H9 (cell line): Measurements from ENCODE around the gene IL1A. TPM values are rescaled to one million over a fixed set of nuclear protein-coding genes. Genes with fewer than 3 reads are reported as not detected.

ENCODE experiments used
- DNase-seq: peaks from one replicate; pipeline ENCODE4 v3.0.0-alpha.2; 2017
- H2AFZ ChIP-seq: one replicate; pipeline ENCODE4 v1.6.1; 2013; ENCODE audit warnings: mild to moderate bottlenecking, low read length, control low read depth, moderate library complexity
- H2AK5ac ChIP-seq: 2 replicates; pipeline ENCODE4 v1.6.1; 2013; ENCODE audit warnings: low read length, control low read depth, mixed read lengths; ENCODE audit not compliant: insufficient read length
- H2BK120ac ChIP-seq: one replicate; pipeline ENCODE4 v1.6.1; 2013; ENCODE audit warnings: low read depth, mild to moderate bottlenecking, low read length, control low read depth, inconsistent platforms; ENCODE audit not compliant: poor library complexity, severe bottlenecking
- H2BK12ac ChIP-seq: 2 replicates; pipeline ENCODE4 v1.6.1; 2013; ENCODE audit warnings: low read length, control low read depth, mixed read lengths, low read depth; ENCODE audit not compliant: insufficient read length
- H2BK15ac ChIP-seq: 2 replicates; pipeline ENCODE4 v1.6.1; 2013; ENCODE audit warnings: low read depth, low read length, control low read depth
- H2BK20ac ChIP-seq: one replicate; pipeline ENCODE4 v1.6.1; 2013; ENCODE audit warnings: low read depth, mild to moderate bottlenecking, low read length, control low read depth, inconsistent platforms; ENCODE audit not compliant: poor library complexity, severe bottlenecking
- H2BK5ac ChIP-seq: 2 replicates; pipeline ENCODE4 v1.6.1; 2013; ENCODE audit warnings: low read length, control low read depth, mixed read lengths; ENCODE audit not compliant: insufficient read length
- H3K14ac ChIP-seq: 2 replicates; pipeline ENCODE4 v1.6.1; 2013; ENCODE audit warnings: low read length, control low read depth; ENCODE audit not compliant: insufficient read depth
- H3K18ac ChIP-seq: 2 replicates; pipeline ENCODE4 v1.6.1; 2013; ENCODE audit warnings: low read depth, mild to moderate bottlenecking, mixed read lengths, low read length, control low read depth; ENCODE audit not compliant: insufficient read length
- H3K23ac ChIP-seq: 2 replicates; pipeline ENCODE4 v1.6.1; 2013; ENCODE audit warnings: low read length, control low read depth, mixed read lengths, low read depth; ENCODE audit not compliant: insufficient read length
- H3K23me2 ChIP-seq: 2 replicates; pipeline ENCODE4 v1.6.1; 2013; ENCODE audit warnings: low read depth, mild to moderate bottlenecking, mixed read lengths, low read length, control low read depth; ENCODE audit not compliant: insufficient read length, poor library complexity, severe bottlenecking
- H3K27ac ChIP-seq: 2 replicates; pipeline ENCODE4 v1.5.1; 2013; ENCODE audit warnings: low read length, control low read depth, mixed read lengths, low read depth; ENCODE audit not compliant: insufficient read length
- H3K27me3 ChIP-seq: 2 replicates; pipeline ENCODE4 v1.6.1; 2013; ENCODE audit warnings: low read length, control low read depth, inconsistent platforms; ENCODE audit not compliant: insufficient read depth
- H3K4ac ChIP-seq: 2 replicates; pipeline ENCODE4 v1.6.1; 2013; ENCODE audit warnings: low read depth, mild to moderate bottlenecking, control low read depth, inconsistent platforms, low read length, moderate library complexity
- H3K4me1 ChIP-seq: 2 replicates; pipeline ENCODE4 v1.6.1; 2013; ENCODE audit warnings: low read length, control low read depth, inconsistent platforms; ENCODE audit not compliant: insufficient read depth
- H3K4me2 ChIP-seq: 2 replicates; pipeline ENCODE4 v1.6.1; 2013; ENCODE audit warnings: low read length, control low read depth, mixed read lengths; ENCODE audit not compliant: insufficient read length, insufficient read depth
- H3K56ac ChIP-seq: 2 replicates; pipeline ENCODE4 v1.6.1; 2013; ENCODE audit warnings: low read depth, mild to moderate bottlenecking, mixed read lengths, low read length, control low read depth; ENCODE audit not compliant: insufficient read length
- H3K79me1 ChIP-seq: 2 replicates; pipeline ENCODE4 v1.6.1; 2013; ENCODE audit warnings: low read depth, mild to moderate bottlenecking, moderate library complexity, low read length, control low read depth, inconsistent platforms; ENCODE audit not compliant: insufficient read depth, poor library complexity, severe bottlenecking
- H3K79me2 ChIP-seq: 2 replicates; pipeline ENCODE4 v1.6.1; 2013; ENCODE audit warnings: low read length, control low read depth, inconsistent platforms; ENCODE audit not compliant: insufficient read depth
- H3K9ac ChIP-seq: 2 replicates; pipeline ENCODE4 v1.6.1; 2013; ENCODE audit warnings: low read length, control low read depth, mixed read lengths; ENCODE audit not compliant: insufficient read length; ENCODE audit errors: extremely low read depth
- H3K9me3 ChIP-seq: one replicate; pipeline ENCODE4 v1.6.1; 2013; ENCODE audit warnings: low read depth, low read length, inconsistent platforms; ENCODE audit not compliant: control insufficient read depth
- H3T11ph ChIP-seq: one replicate; pipeline ENCODE4 v1.6.1; 2013; ENCODE audit warnings: mild to moderate bottlenecking, low read length, control low read depth, inconsistent platforms
- H4K20me1 ChIP-seq: one replicate; pipeline ENCODE4 v1.6.1; 2013; ENCODE audit not compliant: control insufficient read depth, insufficient read length, insufficient read depth
- H4K5ac ChIP-seq: 2 replicates; pipeline ENCODE4 v1.6.1; 2013; ENCODE audit warnings: low read depth, mild to moderate bottlenecking, mixed read lengths, low read length, control low read depth; ENCODE audit not compliant: insufficient read length
- H4K8ac ChIP-seq: replicated peaks from 2 replicates; pipeline ENCODE4 v1.6.1; 2013; ENCODE audit warnings: low read length, control low read depth, mixed read lengths, low read depth; ENCODE audit not compliant: insufficient read length
- H4K91ac ChIP-seq: 2 replicates; pipeline ENCODE4 v1.6.1; 2013; ENCODE audit warnings: low read depth, mild to moderate bottlenecking, moderate library complexity, mixed read lengths, low read length, control low read depth; ENCODE audit not compliant: insufficient read length
- H3K27ac Mint-ChIP-seq, 3 experiments: 2 replicates in 2 of 3; 3 replicates in 1 of 3; pipeline ENCODE4 v1.8.0; 2020 to 2021; ENCODE audit warnings: mixed read lengths in 3 of 3, mild to moderate bottlenecking in 1 of 3, moderate library complexity in 1 of 3
- H3K27me3 Mint-ChIP-seq: 2 replicates; pipeline ENCODE4 v1.8.0; 2021; ENCODE audit warnings: low read depth, mild to moderate bottlenecking, moderate library complexity, mixed read lengths
- H3K36me3 Mint-ChIP-seq, 3 experiments: 2 replicates in 2 of 3; 3 replicates in 1 of 3; pipeline ENCODE4 v1.8.0; 2020 to 2021; ENCODE audit warnings: low read depth in 3 of 3, mixed read lengths in 3 of 3; ENCODE audit not compliant: insufficient read depth in 1 of 3
- H3K4me1 Mint-ChIP-seq, 2 experiments: 2 replicates each; pipeline ENCODE4 v1.8.0; 2020; ENCODE audit warnings: mixed read lengths in 2 of 2
- H3K4me3 Mint-ChIP-seq, 2 experiments: 2 replicates in 1 of 2; 3 replicates in 1 of 2; pipeline ENCODE4 v1.8.0; 2020 to 2021; ENCODE audit warnings: mild to moderate bottlenecking in 2 of 2, mixed read lengths in 2 of 2, moderate library complexity in 1 of 2
- H3K9me3 Mint-ChIP-seq, 2 experiments: 2 replicates in 1 of 2; 3 replicates in 1 of 2; pipeline ENCODE4 v1.8.0; 2020; ENCODE audit warnings: mild to moderate bottlenecking in 2 of 2, mixed read lengths in 2 of 2, moderate library complexity in 1 of 2
- CTCF ChIP-seq: fragments of 200-600 bp; sonication (generic); conservative IDR thresholded peaks from 3 replicates; pipeline ENCODE4 v1.8.0; 2021; ENCODE audit warnings: antibody characterized with exemption, mild to moderate bottlenecking
- WGBS: extraction: QIAGEN DNeasy Blood & Tissue Kit; methylation state at CpG from one replicate; pipeline ENCODE4 v1.1.7; 2013; ENCODE audit warnings: missing lambda C conversion rate, low lambda C conversion rate, mixed read lengths; ENCODE audit not compliant: insufficient read length; ENCODE audit errors: extremely low coverage; 5-methylcytosine and 5-hydroxymethylcytosine counted together
- total RNA-seq: library from RNA; stranded (reverse); gene quantifications from 2 replicates; pipeline ENCODE4 v1.2.1, GENCODE V29; 2021

The IL1A gene
- total RNA-seq, 1 experiment from 2014 or later = 0.35 TPM

GRCh38 chr2:112779598-112779997 is 4.7 kb downstream of the IL1A start:
- Histone ChIP-seq H2BK15ac (no peak overlapping the region), H4K5ac (no peak overlapping the region), H3K9me3 (no peaks in the 10 kb centered on the region), H2BK12ac (no peak overlapping the region), H4K20me1 (no peaks in the 10 kb centered on the region), H3K9ac (no peak overlapping the region), H2AFZ (no peak overlapping the region), H3K79me1 (no peaks in the 10 kb centered on the region), H4K91ac (no peak overlapping the region), H3T11ph (no peak overlapping the region), H4K8ac (no peak overlapping the region), H3K4me2 (no peak overlapping the region), H3K23ac (no peak overlapping the region), H3K56ac (no peak overlapping the region), H3K27me3 (no peaks in the 10 kb centered on the region), H3K27ac (no peak overlapping the region), H3K18ac (no peak overlapping the region), H3K4ac (no peak overlapping the region), H3K4me1 (no peaks in the 10 kb centered on the region; the same call in 1 of the 2 replicates), H3K14ac (no peak overlapping the region), H2BK120ac (no peak overlapping the region), H2BK5ac (no peak overlapping the region), H3K23me2 (no peaks in the 10 kb centered on the region), H2AK5ac (no peak overlapping the region), H3K79me2 (no peaks in the 10 kb centered on the region), H2BK20ac (no peak overlapping the region)
- Mint-ChIP-seq H3K9me3 (no peaks in the 10 kb centered on the region), H3K4me3 (no peak overlapping the region), H3K27ac (no peak overlapping the region), H3K27me3 (no peaks in the 10 kb centered on the region), H3K36me3 (peaks cover 0 to 10% (median 0%) of the 10 kb centered on the region in 3 experiments; a peak in 1 of 7 replicates), H3K4me1 (peaks cover 24 to 26% of the 10 kb centered on the region in 2 experiments)
- no peak for DNase-seq
- TF ChIP-seq CTCF = no peak
- WGBS = no CpG with 5 or more reads among the region's 1 CpG
